Activated T-cell treated with anti-CD3 and anti-CD28 coated beads for 48 hours (primary cell): ENCODE results near the gene DAZ1.
"Not testable (repeated sequence)": the region's sequence is repeated elsewhere in the genome, so short reads cannot be mapped to it uniquely, and the experiment has no call there.

ENCODE experiments used
- DNase-seq: peaks from one replicate; pipeline ENCODE4 v3.0.0-alpha.2; 2020; ENCODE audit warnings: low read depth

DAZ1 gene, protein sequence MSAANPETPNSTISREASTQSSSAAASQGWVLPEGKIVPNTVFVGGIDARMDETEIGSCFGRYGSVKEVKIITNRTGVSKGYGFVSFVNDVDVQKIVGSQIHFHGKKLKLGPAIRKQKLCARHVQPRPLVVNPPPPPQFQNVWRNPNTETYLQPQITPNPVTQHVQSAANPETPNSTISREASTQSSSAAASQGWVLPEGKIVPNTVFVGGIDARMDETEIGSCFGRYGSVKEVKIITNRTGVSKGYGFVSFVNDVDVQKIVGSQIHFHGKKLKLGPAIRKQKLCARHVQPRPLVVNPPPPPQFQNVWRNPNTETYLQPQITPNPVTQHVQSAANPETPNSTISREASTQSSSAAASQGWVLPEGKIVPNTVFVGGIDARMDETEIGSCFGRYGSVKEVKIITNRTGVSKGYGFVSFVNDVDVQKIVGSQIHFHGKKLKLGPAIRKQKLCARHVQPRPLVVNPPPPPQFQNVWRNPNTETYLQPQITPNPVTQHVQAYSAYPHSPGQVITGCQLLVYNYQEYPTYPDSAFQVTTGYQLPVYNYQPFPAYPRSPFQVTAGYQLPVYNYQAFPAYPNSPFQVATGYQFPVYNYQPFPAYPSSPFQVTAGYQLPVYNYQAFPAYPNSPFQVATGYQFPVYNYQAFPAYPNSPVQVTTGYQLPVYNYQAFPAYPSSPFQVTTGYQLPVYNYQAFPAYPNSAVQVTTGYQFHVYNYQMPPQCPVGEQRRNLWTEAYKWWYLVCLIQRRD

GRCh38 chrY:23198908-23199307 is at the start of gene DAZ1:
DAZ1 (minus strand) TSS chrY:23199008; CDS start chrY:23198800, 208 bp downstream.
- DNase-seq: not testable (repeated sequence)

DNA sequence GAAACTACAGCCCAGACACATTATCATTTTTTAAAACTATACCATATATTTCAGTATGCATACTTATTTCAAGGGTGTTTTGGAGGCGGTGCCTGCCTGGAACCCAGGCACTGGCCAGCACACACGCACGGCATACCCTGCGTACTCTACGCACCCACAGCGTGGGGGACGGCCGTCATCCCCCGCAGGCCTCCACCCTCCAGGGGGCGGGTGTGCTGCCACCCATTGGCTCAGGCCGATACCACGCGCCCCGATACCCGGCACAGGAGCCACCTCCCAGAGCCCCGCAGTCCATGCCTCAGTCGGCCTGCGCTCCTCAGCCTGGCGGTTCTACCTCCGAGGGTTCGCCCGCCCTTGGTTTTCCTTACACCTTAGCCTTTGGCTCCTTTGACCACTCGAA is 20.4 kb upstream of the DAZ1 start, which contains the start of gene DAZ2:
TSS of gene DAZ2 (plus strand) at position 301 of the 400 bp plus-strand sequence. CDS start 208 bp downstream, outside the sequence.
- DNase-seq: not testable (repeated sequence)

DNA sequence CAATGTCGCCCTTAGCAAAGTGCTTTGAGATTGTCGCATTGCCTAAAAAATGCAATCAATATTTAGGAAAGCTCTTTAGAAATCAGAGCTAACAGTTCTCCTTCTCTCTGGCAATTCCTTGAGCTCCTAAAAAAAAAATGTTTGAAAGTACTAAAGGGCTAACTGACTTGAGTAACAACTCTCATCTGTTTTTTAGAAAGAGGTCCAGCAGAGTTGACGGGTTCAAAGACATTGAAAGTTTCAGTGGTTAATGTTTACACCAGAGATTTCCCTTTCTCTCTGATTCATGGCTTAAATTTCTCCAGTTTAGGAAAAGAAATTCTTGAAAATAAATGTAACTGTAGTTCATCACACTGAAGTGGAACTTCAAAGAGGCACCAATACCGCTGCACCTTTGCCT is 11.9 kb upstream of the DAZ1 start:
- not testable (repeated sequence) for DNase-seq

GRCh38 chrY:23209802-23210495 is 11.1 kb upstream of the DAZ1 start:
- DNase-seq: not testable (repeated sequence)

GRCh38 chrY:23207455-23207854 is 8.6 kb upstream of the DAZ1 start:
- DNase-seq: not testable (repeated sequence)
